ENCODE data around the gene PDIK1L.
"Not testable (repeated sequence)": the region's sequence is repeated elsewhere in the genome, so short reads cannot be mapped to it uniquely, and the experiment has no call there.

Gene PDIK1L

DNA sequence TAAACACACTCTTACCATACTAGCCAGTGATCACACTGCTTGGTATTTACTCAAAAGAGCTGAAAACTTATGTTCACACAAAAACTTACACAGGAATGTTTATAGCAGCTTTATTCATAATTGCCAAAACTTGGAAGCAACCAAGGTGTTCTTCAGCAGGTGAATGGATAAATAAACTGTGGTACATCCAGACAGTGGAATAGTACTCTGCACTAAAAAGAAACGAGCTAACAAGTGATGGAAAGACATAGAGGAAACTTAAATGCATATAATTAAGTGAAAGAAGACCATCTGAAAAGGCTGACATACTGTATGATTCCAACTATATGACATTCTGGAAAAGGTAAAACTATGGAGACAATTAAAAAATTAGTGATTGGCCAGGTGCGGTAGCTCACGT is 20.7 kb upstream of the PDIK1L start:
- no peak for DNase-seq (ENCODE audit: low read depth)

DNA sequence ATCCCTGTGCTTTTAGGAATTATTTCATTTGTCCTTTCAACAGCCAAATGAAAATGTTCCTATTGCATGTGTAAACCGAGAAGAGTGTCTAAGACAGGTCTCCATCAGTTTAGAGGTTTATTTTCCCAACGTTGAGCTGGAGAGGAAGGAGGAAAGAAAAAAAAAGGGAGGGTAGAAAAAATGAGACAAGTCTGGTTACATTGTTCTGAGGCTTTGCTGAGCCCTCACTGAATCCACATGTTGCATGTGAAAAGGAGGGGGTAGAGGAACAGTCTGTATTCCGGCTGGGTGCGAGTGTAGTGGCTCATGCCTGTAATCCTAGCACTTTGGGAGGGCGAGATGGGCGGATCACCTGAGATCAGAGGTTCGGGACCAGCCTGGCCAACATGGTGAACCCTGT is 19.2 kb upstream of the PDIK1L start:
- no peak for DNase-seq (ENCODE audit: low read depth)

DNA sequence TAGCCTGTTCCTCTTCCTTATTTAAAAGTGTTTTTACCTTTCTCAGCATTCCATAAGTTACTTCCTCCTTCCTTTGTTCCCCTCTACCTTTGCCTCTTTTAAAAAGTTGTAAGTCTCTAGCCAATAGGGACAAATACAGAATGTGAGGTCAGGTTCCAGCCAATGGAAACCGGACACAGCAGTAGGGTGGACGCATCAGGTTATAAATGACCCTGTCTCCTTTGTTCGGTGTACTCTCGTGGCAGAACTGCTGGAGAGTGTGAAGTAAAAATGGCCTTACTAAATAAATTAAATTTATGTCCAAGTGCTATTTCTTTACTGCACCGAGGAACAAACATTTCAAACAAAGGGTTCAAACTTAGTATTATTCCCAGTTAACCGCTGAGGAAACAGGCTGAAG is 18.1 kb upstream of the PDIK1L start:
- not testable (repeated sequence) for DNase-seq (ENCODE audit: low read depth)

DNA sequence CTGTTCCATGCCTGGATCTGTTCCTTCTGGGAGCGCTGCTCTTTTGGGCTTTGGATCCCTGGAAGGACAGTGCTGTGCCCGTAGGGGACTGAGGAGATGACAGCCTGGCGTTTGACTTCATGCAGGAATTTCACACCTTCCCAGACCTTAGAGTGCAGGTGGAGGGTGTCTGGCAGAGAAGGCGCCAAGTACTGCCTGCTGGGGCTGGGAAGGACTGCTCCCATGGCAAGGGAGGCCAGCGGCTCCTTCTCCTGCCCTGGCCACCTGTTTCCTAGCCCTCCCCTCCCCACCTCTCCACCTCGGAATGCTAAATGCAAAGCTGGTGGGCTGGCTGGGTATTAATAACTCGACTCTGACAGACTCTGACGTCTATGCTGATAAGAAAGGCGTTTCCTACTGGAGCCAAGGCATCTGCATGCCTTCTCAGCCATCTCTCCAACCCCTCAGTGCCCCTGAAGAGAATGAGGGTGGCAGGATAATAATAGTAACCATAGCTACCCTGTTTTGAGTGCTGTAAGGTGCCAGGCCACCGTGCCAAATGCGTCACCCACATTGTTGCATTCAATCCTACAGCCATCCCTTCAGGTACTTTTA is 17.5 kb upstream of the PDIK1L start:
- DNase-seq (ENCODE audit: low read depth) = no peak

DNA sequence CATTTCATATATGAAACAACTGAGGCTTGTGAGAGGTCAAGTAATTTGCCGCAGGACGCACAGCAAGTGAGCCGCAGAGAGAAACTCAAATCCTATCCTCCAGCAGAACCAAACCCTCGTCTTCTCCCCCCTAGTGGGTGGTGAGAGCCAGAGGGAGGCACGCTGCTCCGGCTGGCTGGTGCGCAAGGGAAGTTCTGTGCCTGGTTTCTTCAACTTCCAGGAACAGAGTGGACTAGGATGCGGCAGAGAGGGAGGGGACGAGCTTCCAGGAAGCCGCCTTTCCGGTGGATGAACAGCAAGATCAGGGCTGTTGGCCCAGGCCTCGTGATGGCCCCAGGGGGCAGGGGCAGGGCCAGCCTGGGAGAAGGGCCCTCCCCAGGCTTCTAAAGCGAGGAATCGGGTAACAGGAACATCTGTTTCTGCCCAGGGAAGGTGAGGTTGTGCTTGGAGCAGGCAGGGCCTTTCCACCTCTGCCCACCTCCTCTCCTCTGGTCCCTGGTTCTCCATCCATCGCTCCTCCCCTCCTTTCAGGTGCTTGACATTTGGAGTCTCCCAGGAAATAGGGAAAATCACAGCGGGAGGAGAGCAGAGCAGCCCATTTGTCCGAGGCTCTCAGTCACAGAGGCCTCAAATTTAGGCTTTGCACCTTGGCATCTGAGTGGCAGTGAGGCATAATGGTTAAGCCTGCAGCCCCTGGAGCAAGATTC is 16.8 kb upstream of the PDIK1L start:
- peak; percentile 47 for DNase-seq (ENCODE audit: low read depth)

DNA sequence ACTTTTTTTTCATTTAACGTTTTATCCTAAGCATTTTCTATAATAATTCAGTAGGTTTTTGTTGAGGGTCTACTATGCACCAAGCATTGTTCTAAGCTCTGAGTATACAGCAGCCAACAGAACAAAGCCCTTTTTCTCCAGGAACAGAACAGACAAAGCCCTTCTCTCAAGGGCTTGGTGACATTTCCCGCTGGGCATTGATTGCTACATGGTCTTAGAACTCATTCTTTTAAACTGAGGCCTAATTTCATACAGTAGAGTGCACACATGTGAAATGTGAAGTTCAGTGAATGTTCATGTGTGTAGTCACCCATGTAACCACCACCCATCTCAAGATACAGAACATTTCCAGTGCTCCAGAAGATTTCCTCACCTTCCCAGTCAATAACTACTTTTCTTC is 15.2 kb upstream of the PDIK1L start:
- no peak for DNase-seq (ENCODE audit: low read depth)

DNA sequence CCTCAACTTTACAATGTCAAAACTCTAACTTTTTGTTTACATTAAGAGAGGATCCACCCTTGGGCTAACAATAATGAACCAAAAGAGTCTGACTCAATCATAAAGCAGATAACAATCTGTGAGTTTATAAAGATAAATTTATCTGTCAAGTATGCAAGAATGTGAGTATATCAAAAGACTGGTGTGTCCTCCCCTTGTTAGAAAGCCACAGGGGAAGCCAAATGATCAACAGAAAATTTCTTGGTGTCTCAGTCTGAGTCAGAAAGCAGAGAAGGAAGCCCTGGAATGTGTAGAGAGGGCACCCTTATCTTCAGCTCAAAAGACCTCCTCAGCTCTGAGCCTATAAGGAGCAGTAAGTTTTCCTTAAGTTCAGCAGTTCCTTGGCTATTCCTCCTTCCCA is 13.9 kb upstream of the PDIK1L start:
- no peak for DNase-seq (ENCODE audit: low read depth)

DNA sequence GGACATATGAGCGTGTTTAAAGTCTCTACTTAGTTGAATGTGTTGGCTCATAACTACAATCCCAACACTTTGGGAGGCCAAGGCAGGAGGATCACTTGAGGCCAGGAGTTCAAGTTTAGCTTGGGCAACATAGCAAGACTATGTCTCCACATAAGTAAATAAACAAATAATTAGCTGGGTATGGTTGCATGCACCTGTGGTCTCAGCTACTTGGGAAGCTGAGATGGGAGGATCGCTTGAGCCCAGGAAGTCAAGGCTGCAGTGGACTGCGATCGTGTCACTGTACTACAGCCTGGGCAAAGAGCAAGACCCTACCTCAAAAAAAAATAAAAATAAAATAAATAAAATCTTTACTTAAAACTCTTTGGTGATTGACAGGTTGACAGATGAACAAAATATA is 13.0 kb upstream of the PDIK1L start:
- no peak for DNase-seq (ENCODE audit: low read depth)

DNA sequence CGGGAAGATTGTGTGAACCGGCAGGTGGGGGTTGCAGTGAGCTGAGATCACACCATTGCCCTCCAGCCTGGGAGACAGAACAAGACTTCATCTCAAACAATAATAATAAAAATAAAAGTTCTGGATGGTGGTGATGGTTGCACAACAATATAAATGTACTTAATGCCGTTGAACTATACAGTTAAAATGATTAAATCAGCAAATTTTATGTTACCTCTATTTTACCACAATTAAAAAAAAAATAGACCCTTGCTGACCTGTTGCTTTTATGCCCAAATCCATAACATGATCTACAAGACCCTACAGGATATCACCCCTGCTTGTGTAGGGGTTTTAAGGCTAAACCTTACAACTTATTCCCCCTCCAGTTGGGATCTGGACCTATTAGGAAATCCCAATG is 11.8 kb upstream of the PDIK1L start:
- no peak for DNase-seq (ENCODE audit: low read depth)

DNA sequence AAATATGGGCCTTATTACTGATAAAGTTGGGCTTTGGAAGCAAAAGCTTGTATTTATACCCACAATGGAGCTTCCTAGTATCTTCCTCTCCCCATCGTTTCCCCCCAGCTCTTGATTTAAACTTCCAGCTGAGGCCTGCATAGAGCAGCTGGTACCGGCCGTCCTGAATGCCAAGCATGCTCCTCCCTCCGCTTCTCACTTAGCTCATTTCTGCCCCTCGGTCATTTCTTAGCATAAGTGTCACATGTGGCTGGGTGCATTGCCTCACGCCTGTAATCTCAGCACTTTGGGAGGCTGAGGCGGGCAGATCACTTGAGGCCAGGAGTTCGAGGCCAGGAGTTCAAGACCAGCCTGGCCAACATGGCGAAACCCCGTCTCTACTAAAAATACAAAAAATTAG is 11.4 kb upstream of the PDIK1L start:
- not testable (repeated sequence) for DNase-seq (ENCODE audit: low read depth)

DNA sequence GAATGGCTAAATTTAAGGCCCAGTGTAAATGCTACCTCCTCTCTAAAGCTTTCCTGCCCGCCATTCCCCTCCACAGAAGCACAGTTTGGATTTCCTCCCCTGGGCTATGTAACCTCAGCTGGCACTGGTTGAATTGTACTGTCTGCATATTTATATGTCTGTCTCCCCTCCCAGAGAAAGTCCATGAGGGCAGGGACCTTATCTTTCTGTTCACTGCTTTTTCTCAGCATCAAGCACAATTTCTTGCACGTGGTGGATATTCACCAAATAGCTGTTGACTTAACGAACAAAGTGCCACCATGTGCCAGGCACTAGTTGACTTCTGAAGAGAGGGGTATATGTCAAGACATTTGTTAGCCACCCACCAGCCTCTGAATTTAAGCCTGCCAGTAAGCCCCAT is 9.5 kb upstream of the PDIK1L start:
- DNase-seq (ENCODE audit: low read depth) = no peak

DNA sequence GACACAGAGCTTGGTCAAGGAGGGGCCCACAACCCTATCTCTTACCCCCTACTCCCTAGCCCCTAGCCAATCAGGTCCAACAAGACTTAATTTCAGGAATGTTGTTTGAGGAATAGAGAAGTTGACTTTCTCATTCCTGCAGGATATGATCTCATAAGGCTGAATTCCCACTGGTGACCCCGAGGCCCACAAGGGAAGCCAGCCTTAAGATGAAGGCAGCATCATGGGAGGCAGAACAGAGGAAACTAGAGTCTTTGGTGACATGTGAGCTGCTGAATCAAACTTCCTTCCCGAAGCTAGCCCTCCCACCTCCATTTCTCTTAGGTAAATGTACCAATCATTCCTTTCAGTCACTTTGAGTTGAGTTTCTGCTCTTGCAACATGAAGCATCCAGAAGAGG is 9.1 kb upstream of the PDIK1L start:
- DNase-seq (ENCODE audit: low read depth) = no peak

DNA sequence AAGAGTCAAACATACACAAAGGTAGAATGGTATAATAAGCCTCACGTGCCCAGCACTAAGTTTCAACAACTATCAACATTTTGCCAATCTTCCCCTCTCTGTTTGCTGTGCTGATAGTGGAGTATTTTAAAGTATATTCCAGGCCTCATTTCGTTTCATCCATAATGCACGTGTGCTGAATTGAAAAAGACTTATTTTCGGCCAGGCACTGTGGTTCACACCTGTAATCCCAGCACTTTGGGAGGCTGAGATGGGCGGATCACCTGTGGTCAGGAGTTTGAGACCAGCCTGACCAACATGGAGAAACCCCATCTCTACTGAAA is 6.4 kb upstream of the PDIK1L start:
- not testable (repeated sequence) for DNase-seq (ENCODE audit: low read depth)

DNA sequence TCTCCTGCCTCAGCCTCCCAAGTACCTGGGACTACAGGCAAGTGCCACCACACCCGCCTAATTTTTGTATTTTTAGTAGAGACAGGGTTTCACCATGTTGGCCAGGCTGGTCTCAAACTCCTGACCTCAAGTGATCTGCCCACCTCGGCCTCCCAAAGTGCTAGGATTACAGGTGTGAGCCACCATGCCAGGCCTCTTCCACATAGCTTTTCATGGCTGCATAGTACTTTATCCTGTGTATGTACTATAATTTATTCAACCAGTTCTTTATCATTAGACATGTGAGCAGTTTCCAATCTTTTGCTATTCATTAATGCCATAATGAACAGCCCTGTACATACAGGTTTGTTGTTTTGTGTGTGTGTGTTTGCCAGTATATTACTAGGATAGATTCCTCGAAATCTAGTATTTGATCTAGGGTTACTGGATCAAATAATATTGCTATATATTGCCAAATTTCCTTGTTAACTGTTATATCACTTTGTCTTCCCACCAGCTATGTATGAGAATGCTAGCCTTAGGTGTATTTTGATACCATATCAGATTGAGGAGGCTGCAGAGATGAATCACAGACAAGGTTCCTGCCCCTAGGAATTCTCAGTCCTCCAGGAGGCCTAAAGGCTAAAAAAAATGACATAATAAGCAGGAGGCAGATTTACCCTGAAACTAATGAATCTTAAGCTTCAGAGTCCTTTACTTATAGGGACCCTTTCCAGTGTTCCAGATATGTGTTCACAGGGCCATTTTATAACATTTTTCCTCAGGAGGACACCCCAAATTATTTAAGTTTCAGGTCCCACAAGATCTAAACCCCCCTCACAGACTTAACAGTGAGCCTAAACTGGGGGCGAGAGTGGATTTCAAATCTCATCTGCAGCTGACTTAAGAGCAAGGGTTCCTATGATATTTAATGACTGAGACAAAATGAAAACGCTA is 2.1 kb upstream of the PDIK1L start:
- DNase-seq (ENCODE audit: low read depth) = no peak

DNA sequence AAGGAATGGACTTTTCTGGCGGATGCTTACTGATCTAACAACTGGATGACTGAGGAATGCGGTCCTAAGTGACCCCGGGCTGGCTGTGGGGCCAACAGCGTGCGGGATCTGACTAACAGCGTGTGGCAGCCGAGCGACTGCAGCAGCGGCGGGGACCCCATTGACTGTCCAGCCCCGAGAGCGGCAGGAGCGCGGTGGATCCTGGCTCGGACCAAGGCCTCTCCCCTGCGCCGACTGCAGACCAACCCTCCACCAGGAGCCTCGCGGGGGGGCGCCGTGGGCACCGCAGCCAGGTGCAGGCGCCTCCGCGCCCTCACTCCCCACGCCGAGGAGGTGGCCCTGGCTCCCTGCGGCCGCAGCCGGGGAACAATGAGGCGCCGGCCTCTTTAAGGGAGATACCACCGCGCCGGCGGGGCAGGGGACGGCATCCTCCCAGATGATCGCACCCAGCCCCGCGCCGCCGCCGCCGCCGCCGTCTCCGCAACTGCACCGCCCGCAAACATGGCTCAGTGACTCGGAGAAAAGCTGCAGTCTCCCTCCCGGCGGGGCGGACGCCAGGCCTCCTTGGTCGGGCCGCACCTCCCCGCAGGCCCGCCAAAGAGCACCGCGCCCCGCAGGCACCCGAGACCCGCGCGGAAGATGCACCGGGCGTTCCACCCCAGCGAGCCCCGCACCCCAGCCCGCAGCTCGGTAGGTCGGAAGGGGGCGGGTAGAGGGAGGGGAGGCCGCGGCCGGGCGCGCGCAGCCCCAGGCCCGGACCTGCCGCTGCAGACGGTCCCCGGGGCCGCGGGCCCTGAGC is 694 bp upstream of the PDIK1L start:
- DNase-seq (ENCODE audit: low read depth) = peak; percentile 69

DNA sequence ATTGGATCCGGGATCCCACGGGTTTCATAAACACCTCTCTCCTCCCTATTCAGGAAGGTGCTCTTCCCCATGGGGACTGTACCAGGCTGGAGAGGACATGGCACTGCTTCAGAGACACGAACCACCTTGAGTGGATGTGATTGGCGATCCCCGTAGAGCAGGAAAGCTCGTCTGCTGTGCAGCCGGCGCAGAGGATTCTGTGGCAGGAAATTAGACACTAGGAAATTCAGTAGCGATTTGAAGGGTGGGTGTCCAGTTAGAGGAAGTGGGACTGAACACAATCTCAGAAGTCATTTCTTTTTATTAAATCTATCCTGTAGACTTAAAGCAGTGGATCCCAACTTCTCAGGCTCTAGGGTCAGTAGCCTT is 767 bp downstream of the PDIK1L start:
- DNase-seq (ENCODE audit: low read depth) = no peak

DNA sequence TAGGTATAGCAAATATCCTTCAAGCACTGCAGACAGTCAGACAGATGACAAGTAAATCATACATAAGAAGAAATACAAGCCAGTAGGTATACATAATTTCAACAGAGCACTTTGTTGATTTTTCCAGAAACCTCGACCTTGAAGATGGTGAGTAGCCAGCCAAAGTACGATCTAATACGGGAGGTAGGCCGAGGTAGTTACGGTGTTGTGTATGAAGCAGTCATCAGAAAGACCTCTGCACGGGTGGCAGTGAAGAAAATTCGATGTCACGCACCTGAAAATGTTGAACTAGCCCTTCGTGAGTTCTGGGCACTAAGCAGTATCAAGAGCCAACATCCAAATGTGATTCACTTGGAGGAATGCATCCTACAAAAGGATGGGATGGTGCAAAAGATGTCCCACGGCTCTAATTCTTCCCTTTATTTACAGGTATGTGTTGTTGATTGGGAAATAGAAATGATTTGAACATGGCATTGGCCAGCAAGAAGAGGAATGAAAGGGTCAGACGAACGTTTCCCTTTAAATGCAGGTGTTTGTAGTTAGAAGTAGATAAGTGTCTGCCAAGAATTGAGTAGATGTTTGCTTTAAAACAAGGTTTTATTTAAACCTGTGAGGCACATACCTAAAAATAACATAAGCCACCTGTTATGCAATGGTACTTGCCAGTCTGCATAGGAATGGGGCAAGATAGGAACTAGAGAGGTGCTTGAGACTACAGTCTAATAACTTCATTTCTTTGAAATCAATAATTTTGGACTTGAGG is 2.7 kb downstream of the PDIK1L start:
- DNase-seq (ENCODE audit: low read depth) = no peak

DNA sequence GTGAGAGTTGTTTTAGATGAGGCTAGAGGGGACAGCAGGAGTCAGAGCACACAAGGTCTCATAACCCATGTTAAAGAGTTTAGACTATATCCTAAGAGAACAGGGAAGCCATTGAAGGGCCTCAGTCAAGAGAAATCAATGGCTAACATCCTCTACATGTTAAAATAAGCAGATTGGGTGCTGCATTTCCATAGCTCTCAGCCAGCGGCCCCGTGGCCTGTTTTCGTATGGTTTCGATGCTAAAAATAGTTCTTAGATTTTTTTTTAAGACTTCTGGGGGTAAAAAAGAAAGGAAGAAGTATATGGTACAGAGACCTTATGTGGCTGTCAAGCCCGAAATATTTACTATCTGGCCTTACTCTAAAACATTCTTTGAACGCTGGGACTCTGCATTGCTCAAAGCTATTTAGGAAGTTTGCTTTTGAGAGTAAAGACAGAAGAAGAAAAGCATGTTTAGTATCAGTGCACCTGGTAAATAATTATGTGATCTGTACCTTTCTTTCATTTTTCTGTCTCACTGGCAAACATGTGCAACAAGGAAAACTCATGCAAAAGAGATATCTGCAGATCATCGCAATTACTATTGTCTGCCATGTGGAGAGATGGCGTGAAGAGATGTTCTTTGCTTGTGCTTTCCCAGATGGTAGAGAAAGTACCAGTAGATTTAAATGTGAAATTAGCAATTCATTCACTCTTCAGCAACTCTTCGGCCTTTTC is 8.4 kb downstream of the PDIK1L start:
- DNase-seq (ENCODE audit: low read depth) = no peak

DNA sequence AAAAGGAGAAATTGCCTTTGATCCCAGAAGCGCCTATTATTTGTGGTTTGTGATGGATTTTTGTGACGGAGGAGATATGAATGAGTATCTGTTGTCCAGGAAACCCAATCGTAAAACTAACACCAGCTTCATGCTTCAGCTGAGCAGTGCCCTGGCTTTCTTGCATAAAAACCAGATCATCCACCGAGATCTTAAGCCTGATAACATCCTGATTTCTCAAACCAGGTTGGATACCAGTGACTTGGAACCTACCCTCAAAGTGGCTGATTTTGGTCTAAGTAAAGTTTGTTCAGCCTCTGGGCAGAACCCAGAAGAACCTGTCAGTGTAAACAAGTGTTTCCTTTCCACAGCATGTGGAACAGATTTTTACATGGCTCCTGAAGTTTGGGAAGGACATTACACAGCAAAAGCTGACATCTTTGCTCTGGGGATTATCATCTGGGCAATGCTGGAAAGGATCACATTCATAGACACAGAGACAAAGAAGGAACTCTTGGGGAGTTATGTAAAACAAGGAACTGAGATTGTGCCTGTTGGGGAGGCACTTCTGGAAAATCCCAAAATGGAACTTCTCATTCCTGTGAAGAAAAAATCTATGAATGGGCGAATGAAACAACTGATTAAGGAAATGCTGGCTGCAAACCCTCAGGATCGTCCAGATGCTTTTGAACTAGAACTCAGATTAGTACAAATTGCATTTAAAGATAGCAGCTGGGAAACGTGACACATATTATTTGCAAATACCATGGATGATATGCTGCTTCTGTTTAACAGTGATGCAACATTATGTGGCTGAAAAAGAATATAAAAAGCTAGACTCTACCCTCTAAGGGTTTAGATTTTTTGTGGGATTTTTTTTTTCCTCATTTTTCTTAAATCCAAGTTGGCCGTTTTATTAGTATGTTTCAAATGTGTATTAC is 10.5 kb downstream of the PDIK1L start:
- no peak for DNase-seq (ENCODE audit: low read depth)

All from fibroblast of gingiva (primary cell).